ENCODE measurements around the gene IQGAP1.

The IQGAP1 gene

DNA sequence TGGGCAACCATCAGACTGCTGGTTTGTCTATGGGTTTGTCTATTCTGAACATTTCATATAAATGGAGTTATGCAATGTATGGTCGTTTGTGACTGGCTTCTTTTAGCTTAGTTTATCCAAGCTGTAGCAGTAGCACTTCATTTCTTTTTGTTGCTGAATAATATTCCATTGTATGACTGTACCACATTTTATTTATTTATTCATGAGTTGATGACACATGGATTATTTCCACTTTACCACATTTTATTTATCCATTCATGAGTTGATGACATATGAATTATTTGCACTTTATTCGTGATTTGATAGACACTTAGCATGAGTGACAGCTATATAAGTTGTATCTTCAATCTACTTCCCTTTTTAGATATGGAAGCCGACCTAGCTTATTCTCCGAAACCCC is 70.0 kb downstream of the IQGAP1 start:
- WGBS, 2 experiments: 92% methylated on average over 2 to 4 of the region's 4 CpGs
- Histone ChIP-seq H3K27ac (ENCODE audit: insufficient read depth, low read depth, low read length, poor library complexity, severe bottlenecking) (no peak overlapping the region), H3K4me3 (ENCODE audit: insufficient read depth, low read depth, low read length) (no peak overlapping the region), H3K36me3 (ENCODE audit: control insufficient read depth, insufficient read depth, low read length) (no peaks in the 10 kb centered on the region), H3K27me3 (ENCODE audit: control insufficient read depth, insufficient read depth, low read length, poor library complexity, severe bottlenecking) (no peaks in the 10 kb centered on the region), H3K4me1 (ENCODE audit: control insufficient read depth, insufficient read depth, low read length) (peaks cover 4% of the 10 kb centered on the region), H3K9me3 (ENCODE audit: control insufficient read depth, low read length) (no peaks in the 10 kb centered on the region)

DNA sequence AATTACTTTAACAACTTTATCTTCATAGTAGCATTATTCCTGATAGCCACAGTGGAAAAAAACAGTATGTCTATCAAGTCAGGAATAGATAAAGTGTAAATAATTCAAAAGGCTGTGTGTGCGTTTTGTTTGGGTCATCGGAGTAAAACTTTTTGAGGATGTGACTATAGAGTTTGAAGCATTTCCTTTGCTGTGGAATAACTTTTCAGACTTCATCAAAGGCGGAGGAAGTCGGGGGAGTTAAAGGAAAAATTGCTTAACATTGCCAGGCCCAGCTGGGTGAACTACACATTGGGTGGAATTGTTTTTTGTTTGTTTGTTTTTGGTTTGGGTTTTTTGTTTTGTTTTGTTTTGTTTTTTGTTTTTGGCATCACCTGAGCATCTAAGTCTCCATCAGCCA is 71.3 kb downstream of the IQGAP1 start:
- Histone ChIP-seq H3K9me3 (ENCODE audit: control insufficient read depth, low read length) (no peaks in the 10 kb centered on the region), H3K4me1 (ENCODE audit: control insufficient read depth, insufficient read depth, low read length) (peaks cover 4% of the 10 kb centered on the region), H3K36me3 (ENCODE audit: control insufficient read depth, insufficient read depth, low read length) (no peaks in the 10 kb centered on the region), H3K4me3 (ENCODE audit: insufficient read depth, low read depth, low read length) (no peak overlapping the region), H3K27me3 (ENCODE audit: control insufficient read depth, insufficient read depth, low read length, poor library complexity, severe bottlenecking) (no peaks in the 10 kb centered on the region), H3K27ac (ENCODE audit: insufficient read depth, low read depth, low read length, poor library complexity, severe bottlenecking) (no peak overlapping the region)
- WGBS, 2 experiments: 96 to 97% methylated on average over 4 of the region's 4 CpGs

DNA sequence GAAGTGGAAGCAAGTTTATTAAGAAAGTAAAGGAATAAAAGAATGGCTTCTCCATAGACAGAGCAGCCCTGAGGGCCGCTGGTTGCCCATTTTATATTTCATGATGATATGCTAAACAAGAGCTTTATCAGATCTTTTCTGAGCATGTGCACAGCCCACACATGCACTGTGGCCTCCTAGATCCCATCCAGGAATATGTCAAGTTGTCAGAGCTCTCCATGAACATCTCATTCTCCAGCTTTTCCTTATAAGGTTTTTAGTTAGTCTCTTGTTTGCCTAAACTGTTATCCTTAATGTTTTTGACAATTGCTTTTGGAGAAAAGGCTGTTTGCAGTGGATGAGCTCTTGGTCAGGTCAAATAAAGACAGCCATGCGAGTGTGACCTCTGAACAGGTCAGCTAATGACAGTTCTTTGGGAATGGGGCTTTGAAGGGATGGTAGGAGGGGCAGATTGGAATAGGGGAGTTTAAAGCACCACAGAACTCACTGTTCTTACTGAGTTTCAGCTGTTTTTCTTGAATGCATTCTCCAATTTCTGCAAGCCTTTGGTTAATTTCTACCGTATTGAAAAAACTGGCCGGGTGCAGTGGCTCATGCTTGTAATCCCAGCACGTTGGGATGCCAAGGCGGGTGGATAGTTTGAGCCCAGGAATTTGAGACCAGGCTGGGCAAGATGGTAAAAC is 72.2 kb downstream of the IQGAP1 start:
- WGBS, 2 experiments: 92% methylated on average over 6 of the region's 6 CpGs
- Histone ChIP-seq H3K4me3 (ENCODE audit: insufficient read depth, low read depth, low read length) (no peak overlapping the region), H3K27me3 (ENCODE audit: control insufficient read depth, insufficient read depth, low read length, poor library complexity, severe bottlenecking) (no peaks in the 10 kb centered on the region), H3K9me3 (ENCODE audit: control insufficient read depth, low read length) (no peaks in the 10 kb centered on the region), H3K36me3 (ENCODE audit: control insufficient read depth, insufficient read depth, low read length) (no peaks in the 10 kb centered on the region), H3K27ac (ENCODE audit: insufficient read depth, low read depth, low read length, poor library complexity, severe bottlenecking) (no peak overlapping the region), H3K4me1 (ENCODE audit: control insufficient read depth, insufficient read depth, low read length) (peaks cover 4% of the 10 kb centered on the region)

DNA sequence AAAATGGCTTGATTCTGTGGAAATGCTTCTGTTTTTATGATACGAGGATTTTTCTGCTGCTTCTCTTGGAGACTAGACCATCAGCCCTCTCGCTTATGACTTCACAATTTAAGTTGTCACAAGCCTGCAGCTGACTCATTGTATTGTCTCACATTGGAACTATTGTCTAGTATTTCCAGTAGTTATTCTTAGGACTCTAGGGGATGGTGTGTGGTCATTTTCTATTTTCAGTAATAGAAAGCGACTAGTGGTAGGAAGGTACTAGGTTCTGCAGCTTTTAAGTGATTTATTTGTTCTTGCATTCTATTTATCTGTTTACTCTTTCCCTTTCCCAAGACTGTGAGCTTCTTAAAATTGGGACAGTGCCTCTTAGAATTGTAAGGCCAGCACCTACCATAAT is 75.3 kb downstream of the IQGAP1 start:
- Histone ChIP-seq H3K27me3 (ENCODE audit: control insufficient read depth, insufficient read depth, low read length, poor library complexity, severe bottlenecking) (no peaks in the 10 kb centered on the region), H3K36me3 (ENCODE audit: control insufficient read depth, insufficient read depth, low read length) (no peaks in the 10 kb centered on the region), H3K4me3 (ENCODE audit: insufficient read depth, low read depth, low read length) (no peak overlapping the region), H3K27ac (ENCODE audit: insufficient read depth, low read depth, low read length, poor library complexity, severe bottlenecking) (no peak overlapping the region), H3K4me1 (ENCODE audit: control insufficient read depth, insufficient read depth, low read length) (peaks cover 4% of the 10 kb centered on the region), H3K9me3 (ENCODE audit: control insufficient read depth, low read length) (no peaks in the 10 kb centered on the region)
- WGBS, 2 experiments: 97 to 99% methylated on average over 3 of the region's 3 CpGs

DNA sequence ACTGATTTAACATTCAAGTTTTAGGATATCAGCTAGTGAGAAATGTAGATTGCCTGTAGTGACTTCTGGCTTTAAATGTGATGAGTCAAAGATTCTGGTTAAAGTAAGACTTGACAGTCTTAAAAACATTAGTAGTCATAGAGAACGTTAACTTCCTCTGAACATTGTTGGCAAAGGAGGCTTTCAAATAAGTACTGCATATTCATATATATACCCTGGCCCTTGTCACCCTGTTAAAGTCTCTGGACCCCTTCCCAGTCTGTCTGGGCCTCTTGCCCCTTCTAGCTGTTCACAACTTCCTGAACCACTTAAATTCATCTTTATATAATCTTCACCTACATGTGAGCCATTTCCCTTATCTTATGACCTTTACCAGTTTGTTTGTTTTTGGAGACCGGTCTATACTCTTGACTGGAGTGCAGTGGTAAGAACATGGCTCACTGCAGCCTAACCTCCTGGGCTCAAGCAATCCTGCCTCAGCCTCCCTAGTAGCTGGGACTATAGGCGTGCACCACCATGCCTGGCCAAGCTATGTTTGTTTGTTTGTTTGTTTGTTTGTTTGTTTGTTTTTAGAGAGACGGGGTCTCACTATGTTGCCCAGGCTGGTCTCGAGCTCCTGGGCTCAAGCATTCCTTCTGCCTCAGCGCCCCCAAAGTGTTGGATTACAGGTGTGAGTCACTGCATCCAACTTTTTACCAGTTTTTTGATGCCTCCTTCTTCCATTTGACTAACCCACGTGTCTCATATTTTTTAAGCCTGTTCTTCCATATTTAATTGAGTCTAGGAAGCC is 77.3 kb downstream of the IQGAP1 start:
- H3K27me3 ChIP-seq (ENCODE audit: control insufficient read depth, insufficient read depth, low read length, poor library complexity, severe bottlenecking): no peaks in the 10 kb centered on the region
- WGBS, 2 experiments: 91 to 94% methylated on average over 7 of the region's 7 CpGs
- H3K36me3 ChIP-seq (ENCODE audit: control insufficient read depth, insufficient read depth, low read length): no peaks in the 10 kb centered on the region
- H3K4me1 ChIP-seq (ENCODE audit: control insufficient read depth, insufficient read depth, low read length): peaks cover 2% of the 10 kb centered on the region
- no peaks in the 10 kb centered on the region for H3K9me3 ChIP-seq (ENCODE audit: control insufficient read depth, low read length)
- no peak overlapping the region for H3K27ac ChIP-seq (ENCODE audit: insufficient read depth, low read depth, low read length, poor library complexity, severe bottlenecking)
- no peak overlapping the region for H3K4me3 ChIP-seq (ENCODE audit: insufficient read depth, low read depth, low read length)

DNA sequence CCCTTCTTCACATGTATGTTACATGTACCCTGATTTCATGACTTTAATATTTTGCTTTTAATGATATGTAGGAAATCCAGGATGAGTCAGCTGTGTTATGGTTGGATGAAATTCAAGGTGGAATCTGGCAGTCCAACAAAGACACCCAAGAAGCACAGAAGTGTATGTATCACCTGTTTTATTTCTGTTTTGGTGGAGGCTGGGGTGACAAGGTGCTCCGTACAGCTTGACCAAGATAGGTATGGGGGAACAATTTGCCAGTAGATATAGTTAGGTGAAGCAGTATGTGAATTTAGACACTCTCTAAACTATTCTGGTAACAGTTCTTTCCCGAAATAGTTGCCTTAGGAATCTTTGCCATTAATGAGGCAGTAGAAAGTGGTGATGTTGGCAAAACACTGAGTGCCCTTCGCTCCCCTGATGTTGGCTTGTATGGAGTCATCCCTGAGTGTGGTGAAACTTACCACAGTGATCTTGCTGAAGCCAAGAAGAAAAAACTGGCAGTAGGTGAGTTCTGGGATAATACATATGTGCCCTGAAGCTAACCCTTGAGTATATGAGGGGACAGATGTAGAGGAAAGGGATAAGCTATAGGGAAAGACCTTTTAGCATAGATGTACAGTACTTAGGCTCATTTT is 78.0 kb downstream of the IQGAP1 start:
- Histone ChIP-seq H3K4me3 (ENCODE audit: insufficient read depth, low read depth, low read length) (no peak overlapping the region), H3K4me1 (ENCODE audit: control insufficient read depth, insufficient read depth, low read length) (no peaks in the 10 kb centered on the region), H3K27ac (ENCODE audit: insufficient read depth, low read depth, low read length, poor library complexity, severe bottlenecking) (no peak overlapping the region), H3K9me3 (ENCODE audit: control insufficient read depth, low read length) (no peaks in the 10 kb centered on the region), H3K27me3 (ENCODE audit: control insufficient read depth, insufficient read depth, low read length, poor library complexity, severe bottlenecking) (no peaks in the 10 kb centered on the region), H3K36me3 (ENCODE audit: control insufficient read depth, insufficient read depth, low read length) (no peaks in the 10 kb centered on the region)
- 96 to 98% methylated on average over 3 of the region's 3 CpGs for WGBS, 2 experiments

DNA sequence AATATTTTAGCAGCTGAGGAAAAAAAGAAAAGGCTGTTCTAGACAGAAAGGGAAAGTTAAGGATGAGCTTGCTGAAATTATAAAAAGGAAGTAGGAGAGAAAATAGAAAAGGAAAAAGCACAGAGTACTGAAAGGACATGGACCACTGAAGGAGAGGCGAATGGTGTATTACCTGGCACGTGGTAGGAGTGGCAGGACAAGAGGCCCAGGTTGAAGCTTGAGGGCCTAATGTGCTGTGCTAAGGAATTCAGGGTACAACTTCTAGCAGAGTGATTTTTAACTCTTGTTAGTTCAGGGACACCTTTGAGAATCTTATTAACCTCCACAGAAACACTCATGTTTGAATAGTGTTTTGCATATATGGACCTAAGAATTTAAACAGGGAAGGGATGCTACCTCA is 81.7 kb downstream of the IQGAP1 start:
- WGBS, 2 experiments: 90 to 93% methylated on average over 2 of the region's 2 CpGs
- no peaks in the 10 kb centered on the region for H3K36me3 ChIP-seq (ENCODE audit: control insufficient read depth, insufficient read depth, low read length)
- H3K9me3 ChIP-seq (ENCODE audit: control insufficient read depth, low read length): no peaks in the 10 kb centered on the region
- H3K4me3 ChIP-seq (ENCODE audit: insufficient read depth, low read depth, low read length): no peak overlapping the region
- H3K27me3 ChIP-seq (ENCODE audit: control insufficient read depth, insufficient read depth, low read length, poor library complexity, severe bottlenecking): no peaks in the 10 kb centered on the region
- no peak overlapping the region for H3K27ac ChIP-seq (ENCODE audit: insufficient read depth, low read depth, low read length, poor library complexity, severe bottlenecking)
- H3K4me1 ChIP-seq (ENCODE audit: control insufficient read depth, insufficient read depth, low read length): no peaks in the 10 kb centered on the region

DNA sequence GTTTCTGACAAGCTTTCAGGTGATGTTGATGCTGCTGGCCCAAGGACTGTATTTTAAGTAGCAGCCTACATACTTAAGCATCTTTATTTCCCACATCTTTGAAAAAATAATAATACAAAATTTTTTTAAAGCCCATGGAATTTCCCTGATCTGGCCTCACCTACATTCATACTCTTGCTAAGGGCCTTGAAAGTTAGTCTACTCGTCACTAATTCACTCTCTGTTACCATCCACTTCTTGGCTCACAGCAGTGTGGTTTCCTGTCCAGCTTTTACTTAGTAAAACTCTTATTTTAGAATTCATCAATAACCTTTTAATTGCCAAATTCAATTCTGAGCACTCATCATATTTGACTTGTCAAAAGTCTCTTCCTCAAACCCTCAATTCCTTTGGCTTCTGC is 82.4 kb downstream of the IQGAP1 start:
- H3K4me1 ChIP-seq (ENCODE audit: control insufficient read depth, insufficient read depth, low read length): no peaks in the 10 kb centered on the region
- 92 to 96% methylated on average over 1 of the region's 1 CpG for WGBS, 2 experiments
- H3K27ac ChIP-seq (ENCODE audit: insufficient read depth, low read depth, low read length, poor library complexity, severe bottlenecking): no peak overlapping the region
- no peaks in the 10 kb centered on the region for H3K27me3 ChIP-seq (ENCODE audit: control insufficient read depth, insufficient read depth, low read length, poor library complexity, severe bottlenecking)
- no peaks in the 10 kb centered on the region for H3K36me3 ChIP-seq (ENCODE audit: control insufficient read depth, insufficient read depth, low read length)
- no peaks in the 10 kb centered on the region for H3K9me3 ChIP-seq (ENCODE audit: control insufficient read depth, low read length)
- no peak overlapping the region for H3K4me3 ChIP-seq (ENCODE audit: insufficient read depth, low read depth, low read length)

DNA sequence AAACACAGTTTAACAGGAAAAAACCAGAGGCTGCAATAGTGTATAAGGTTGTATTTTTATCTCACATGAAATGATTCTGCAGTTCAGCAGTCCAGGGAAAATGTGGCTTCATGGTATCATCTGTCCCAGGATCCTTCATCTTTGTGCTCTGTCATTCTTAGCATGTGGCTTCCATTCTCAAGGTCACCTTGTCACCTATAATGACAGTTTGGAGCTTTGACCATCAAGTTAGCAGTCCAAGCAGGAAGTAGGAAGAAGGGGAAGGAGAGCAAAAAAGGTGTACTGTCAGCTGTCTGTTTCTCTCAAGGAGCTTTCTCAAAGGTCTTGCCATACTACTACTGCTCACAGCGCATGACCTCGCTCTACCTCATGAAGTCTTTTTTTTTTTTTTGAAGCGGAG is 83.1 kb downstream of the IQGAP1 start:
- no peaks in the 10 kb centered on the region for H3K36me3 ChIP-seq (ENCODE audit: control insufficient read depth, insufficient read depth, low read length)
- no peaks in the 10 kb centered on the region for H3K27me3 ChIP-seq (ENCODE audit: control insufficient read depth, insufficient read depth, low read length, poor library complexity, severe bottlenecking)
- H3K9me3 ChIP-seq (ENCODE audit: control insufficient read depth, low read length): no peaks in the 10 kb centered on the region
- no peak overlapping the region for H3K27ac ChIP-seq (ENCODE audit: insufficient read depth, low read depth, low read length, poor library complexity, severe bottlenecking)
- H3K4me3 ChIP-seq (ENCODE audit: insufficient read depth, low read depth, low read length): no peak overlapping the region
- WGBS, 2 experiments: 94 to 96% methylated on average over 3 of the region's 3 CpGs
- H3K4me1 ChIP-seq (ENCODE audit: control insufficient read depth, insufficient read depth, low read length): no peaks in the 10 kb centered on the region

DNA sequence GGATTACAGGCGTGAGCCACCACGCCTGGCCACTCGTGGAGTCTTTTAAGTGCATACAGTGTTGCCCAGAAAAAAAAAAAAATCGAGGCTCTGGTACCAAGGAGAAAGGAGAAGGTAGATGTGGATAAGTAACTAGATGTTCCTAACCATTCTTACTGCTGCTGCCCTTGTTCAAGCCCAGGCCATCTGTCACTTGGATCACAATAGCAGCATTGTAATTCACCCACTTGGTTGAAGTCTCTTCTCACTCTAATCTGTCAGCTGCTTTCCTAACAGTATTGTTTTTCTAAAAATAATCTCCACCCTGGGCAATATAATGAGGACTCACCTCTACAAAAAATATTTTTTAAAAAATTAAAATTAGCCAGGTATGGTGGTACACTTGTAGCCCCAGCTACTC is 83.7 kb downstream of the IQGAP1 start:
- Histone ChIP-seq H3K9me3 (ENCODE audit: control insufficient read depth, low read length) (no peaks in the 10 kb centered on the region), H3K27ac (ENCODE audit: insufficient read depth, low read depth, low read length, poor library complexity, severe bottlenecking) (no peak overlapping the region), H3K27me3 (ENCODE audit: control insufficient read depth, insufficient read depth, low read length, poor library complexity, severe bottlenecking) (no peaks in the 10 kb centered on the region), H3K4me1 (ENCODE audit: control insufficient read depth, insufficient read depth, low read length) (no peaks in the 10 kb centered on the region), H3K4me3 (ENCODE audit: insufficient read depth, low read depth, low read length) (no peak overlapping the region), H3K36me3 (ENCODE audit: control insufficient read depth, insufficient read depth, low read length) (no peaks in the 10 kb centered on the region)
- 84 to 92% methylated on average over 4 of the region's 4 CpGs for WGBS, 2 experiments

All from ectodermal cell (in vitro differentiated cells).